Mononuclear cell (primary cell): ENCODE data around the gene PPBP. TPM values are rescaled to one million over a fixed set of nuclear protein-coding genes. Genes with fewer than 3 reads are reported as not detected.
"Not testable (repeated sequence)": the region's sequence is repeated elsewhere in the genome, so short reads cannot be mapped to it uniquely, and the experiment has no call there.

Experiments used
- H3K27me3 ChIP-seq: 2 replicates; pipeline ENCODE4 v1.6.0; 2011; ENCODE audit warnings: low read length, control low read depth; ENCODE audit not compliant: insufficient read depth
- H3K4me1 ChIP-seq: 2 replicates; pipeline ENCODE4 v1.5.1; 2011; ENCODE audit warnings: mild to moderate bottlenecking, low read length, control low read depth; ENCODE audit not compliant: insufficient read depth
- H3K4me3 ChIP-seq: 2 replicates; pipeline ENCODE4 v1.5.1; 2011; ENCODE audit warnings: mild to moderate bottlenecking, low read length, moderate library complexity
- H3K9me3 ChIP-seq: 2 replicates; pipeline ENCODE4 v1.5.1; 2011; ENCODE audit warnings: low read depth, mild to moderate bottlenecking, control low read depth, low read length
- total RNA-seq: library from RNA; depleted of rRNA; stranded (reverse); fragments of >200 nt; gene quantifications from one replicate; pipeline ENCODE4 v1.2.3, GENCODE V29; 2012

PPBP gene
- total RNA-seq, 1 donor: 1,528 TPM

DNA sequence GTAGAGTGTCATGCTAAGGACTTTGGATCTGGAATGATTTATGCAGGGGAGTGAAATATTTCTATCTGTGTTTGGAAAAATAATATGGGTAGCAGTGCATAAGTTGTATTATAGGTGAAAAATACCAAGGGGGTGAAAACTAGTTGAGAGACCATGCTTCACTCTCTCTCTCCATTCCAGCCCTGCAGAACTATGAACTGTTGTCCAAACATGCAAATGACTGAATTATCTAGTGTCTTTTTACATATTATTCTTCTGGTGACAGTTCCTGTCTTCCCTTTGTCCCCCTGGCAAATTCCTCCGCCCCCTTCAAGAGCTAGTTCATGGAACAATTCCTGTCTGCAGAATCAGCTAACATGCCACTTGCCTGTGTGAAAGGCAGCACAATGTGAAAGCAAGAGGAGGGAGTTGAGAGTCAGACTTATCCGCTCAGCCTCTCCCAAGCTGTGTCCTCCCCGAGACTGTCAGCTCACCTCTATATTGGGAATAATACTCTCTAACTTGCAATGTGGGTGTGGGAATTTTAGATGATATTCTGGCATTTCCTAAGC is 8.5 kb downstream of the PPBP start:
- H3K27me3 ChIP-seq: no peaks in the 10 kb centered on the region
- H3K4me3 ChIP-seq: no peak overlapping the region
- no peaks in the 10 kb centered on the region for H3K4me1 ChIP-seq
- peaks cover 3% of the 10 kb centered on the region for H3K9me3 ChIP-seq

DNA sequence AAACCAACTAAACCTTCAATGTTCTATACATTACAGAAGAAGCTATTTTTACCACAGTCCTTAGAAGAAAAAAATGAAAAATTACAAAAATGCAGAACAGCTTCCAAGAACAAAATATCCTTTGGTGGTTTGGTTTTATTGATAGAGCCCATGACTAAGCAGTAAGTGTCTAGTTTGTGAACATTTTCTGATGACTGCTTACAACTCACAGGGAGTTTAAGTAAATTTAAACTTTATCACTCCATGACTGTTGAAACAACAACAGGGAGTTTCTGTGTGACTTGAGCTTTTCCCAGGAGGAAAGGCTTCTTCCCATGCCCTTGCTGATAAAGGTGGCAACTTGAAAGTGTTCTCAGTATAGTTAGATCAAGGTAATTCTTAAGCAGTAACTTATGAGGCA is 9.1 kb downstream of the PPBP start:
- H3K9me3 ChIP-seq: peaks cover 9% of the 10 kb centered on the region
- no peak overlapping the region for H3K4me3 ChIP-seq
- no peaks in the 10 kb centered on the region for H3K4me1 ChIP-seq
- H3K27me3 ChIP-seq: no peaks in the 10 kb centered on the region

DNA sequence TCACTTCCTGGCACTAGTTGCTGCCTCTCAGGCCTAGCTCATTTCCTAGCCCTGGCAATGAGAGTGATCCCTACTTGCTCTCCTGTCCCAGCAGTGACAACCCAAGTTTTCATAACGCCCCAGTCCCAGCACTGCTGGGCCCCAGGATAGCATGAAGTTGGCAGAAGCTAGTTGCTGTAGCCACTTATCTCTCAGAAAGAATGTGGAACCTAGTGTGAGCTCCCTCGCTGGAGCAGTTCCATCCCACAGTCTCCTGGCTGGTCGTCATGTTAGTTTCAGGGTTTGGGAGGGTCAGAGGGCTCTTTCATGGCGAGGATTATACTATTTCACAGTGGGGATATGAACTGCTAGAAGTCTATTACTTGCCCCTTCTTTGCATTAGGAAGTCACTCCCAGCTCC is 11.3 kb downstream of the PPBP start:
- no peaks in the 10 kb centered on the region for H3K27me3 ChIP-seq
- H3K4me3 ChIP-seq: no peak overlapping the region
- peaks cover 16% of the 10 kb centered on the region for H3K9me3 ChIP-seq
- no peaks in the 10 kb centered on the region for H3K4me1 ChIP-seq

DNA sequence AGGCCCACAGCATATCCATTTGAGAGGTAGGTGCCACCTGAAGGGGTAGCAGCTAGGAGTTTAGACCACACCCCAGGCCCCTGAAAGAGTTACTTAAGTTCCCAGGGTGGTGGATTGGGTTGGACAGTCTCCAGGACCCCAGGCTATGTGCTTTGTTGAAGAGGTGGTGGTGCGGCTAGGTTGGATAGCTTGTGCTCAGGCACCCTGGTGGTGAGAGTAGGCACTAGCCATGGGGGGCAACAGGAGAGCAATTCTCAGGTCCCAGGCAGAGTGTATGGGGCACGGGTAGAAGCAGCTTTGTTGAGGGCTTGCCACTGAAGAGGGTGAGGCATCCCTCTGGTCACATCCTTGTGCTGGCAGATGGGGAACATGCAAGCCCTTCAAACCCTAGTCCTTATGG is 11.8 kb downstream of the PPBP start:
- Histone ChIP-seq H3K4me3 (no peak overlapping the region), H3K9me3 (peaks cover 20% of the 10 kb centered on the region), H3K4me1 (no peaks in the 10 kb centered on the region), H3K27me3 (no peaks in the 10 kb centered on the region)

DNA sequence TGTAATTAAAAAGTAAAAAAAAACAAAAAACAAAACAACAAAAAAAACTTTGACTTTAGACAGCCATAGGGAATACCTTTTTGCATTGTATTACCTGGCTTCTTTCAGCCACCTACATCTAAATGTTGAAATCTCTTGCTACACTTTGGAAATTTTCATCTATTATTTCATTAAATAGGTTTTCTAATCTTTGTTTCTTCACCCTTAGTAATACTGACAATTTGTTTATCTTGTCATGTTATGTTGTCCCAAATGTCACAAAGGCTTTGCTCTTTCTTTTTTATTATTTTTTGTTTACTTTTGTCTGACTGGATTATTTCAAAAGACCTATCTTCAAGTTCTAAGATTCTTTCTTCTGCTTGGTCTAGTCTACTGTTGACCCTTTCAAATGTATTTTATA is 13.6 kb downstream of the PPBP start:
- peaks cover 34% of the 10 kb centered on the region for H3K9me3 ChIP-seq
- no peaks in the 10 kb centered on the region for H3K27me3 ChIP-seq
- H3K4me1 ChIP-seq: no peaks in the 10 kb centered on the region
- H3K4me3 ChIP-seq: no peak overlapping the region

DNA sequence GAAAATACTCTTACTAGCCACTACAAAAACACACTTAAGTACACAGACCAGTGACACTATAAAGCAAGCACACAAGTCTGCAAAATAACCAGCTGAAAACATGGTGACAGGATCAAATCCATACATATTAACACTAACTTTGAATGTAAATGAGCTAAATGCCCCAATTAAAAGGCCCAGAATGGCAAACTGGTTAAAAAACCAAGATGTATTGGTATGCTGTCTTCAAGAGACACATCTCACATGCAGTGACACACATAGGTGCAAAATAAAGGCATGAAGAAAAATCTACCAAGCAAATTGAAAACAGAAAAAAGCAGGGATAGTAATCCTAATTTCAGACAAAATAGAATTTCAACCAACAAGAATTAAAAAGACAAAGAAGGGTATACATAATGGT is 17.0 kb downstream of the PPBP start:
- no peaks in the 10 kb centered on the region for H3K4me1 ChIP-seq
- no peaks in the 10 kb centered on the region for H3K27me3 ChIP-seq
- peaks cover 34% of the 10 kb centered on the region for H3K9me3 ChIP-seq
- H3K4me3 ChIP-seq: no peak overlapping the region

DNA sequence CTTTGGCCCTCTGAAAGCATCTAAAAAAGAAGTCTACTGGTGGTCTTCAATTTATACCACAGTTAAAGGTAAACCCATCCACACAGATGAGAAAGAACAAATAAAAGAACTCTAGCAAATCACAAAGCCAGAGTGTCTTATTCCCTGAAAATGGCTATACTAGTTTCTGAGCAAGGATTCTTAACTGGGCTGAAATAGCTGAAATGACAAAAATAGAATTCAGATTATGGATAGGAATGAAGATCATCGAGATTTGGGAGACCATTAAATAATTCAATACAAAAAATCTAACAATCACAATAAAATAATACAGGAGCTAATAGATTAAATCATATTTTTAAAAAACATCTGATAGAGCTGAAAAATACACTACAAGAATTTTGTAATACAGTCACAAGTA is 18.0 kb downstream of the PPBP start:
- Histone ChIP-seq H3K4me1 (no peaks in the 10 kb centered on the region), H3K27me3 (no peaks in the 10 kb centered on the region), H3K4me3 (no peak overlapping the region), H3K9me3 (peaks cover 34% of the 10 kb centered on the region)

DNA sequence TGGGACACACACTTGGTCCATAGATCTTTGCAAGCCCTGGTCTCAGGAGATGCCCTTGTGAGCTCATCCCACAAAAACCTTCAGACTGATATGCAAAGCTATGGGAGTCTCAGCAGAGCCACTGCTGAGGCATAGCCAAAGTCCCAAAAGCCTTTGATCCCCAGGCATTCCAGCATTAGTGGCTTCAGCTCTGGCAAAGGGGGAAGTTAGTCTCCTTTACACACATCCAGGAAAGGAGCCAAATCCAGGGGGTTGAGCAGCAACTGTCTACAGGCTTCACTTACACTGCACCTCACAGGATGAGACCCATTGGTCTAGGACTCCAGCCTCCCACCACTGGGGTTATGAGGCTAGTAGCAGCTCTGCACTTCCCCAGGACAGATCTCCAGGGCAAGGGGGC is 20.1 kb downstream of the PPBP start:
- Histone ChIP-seq H3K27me3 (no peaks in the 10 kb centered on the region), H3K4me1 (no peaks in the 10 kb centered on the region)

DNA sequence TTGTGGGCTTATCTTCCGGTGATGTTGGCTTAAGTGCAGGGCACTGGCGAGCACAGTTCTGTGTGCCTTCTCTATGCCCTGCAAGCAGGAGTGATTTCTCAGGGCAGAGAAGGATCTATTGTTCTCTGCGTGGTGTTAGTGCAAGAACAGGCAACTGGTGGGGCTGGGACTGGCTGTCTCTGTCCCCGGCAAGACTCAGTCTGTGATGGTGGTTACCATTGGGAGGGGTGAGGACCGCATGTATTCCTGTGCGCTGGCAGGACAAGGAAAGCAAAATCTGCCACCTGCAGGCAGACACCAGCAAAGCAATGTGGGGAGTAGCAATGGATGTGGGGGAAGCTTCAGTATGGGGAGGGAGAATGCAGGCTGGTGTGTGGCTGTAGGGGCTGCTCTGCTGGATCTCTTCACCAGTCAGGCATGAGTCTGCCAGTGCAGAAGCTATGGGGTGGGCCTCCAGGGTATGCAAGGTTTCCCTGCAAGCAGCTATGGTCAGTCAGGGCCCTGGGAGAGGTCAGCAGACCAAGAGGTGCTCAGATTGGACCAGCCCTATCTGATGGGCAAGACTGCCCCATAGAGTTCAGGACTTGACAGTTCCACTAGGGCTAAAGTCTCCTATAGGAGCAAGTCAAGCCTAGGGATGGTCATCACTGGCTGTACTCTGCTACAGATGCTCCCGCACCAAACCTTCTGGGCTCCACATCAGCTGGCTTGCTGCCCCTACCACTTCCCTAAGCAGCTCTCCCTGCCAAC is 23.0 kb downstream of the PPBP start:
- Histone ChIP-seq H3K4me1 (no peaks in the 10 kb centered on the region), H3K4me3 (no peak overlapping the region), H3K27me3 (no peaks in the 10 kb centered on the region), H3K9me3 (peaks cover 2% of the 10 kb centered on the region)

More for the DNA sequence above, 20.1 kb downstream of the PPBP start:
- peaks cover 18% of the 10 kb centered on the region for H3K9me3 ChIP-seq
- no peak overlapping the region for H3K4me3 ChIP-seq

DNA sequence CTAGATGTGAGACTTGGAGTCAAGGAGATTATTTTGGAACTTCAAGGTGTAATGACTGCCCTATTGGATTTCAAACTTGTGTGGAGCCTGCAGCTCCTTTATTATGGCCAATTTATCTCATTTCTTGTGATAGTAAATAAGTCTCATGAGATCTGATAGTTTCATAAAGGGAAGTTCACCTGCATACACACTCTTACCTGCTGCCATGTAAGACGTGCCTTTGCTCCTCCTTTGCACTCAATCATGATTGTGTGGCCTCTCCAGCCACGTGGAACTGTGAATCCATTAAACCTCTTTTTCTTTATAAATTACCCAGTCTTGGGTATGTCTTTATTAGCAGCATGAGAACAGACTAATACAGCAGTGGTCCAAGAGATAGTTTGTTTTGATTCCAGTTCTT is 25.3 kb downstream of the PPBP start:
- Histone ChIP-seq H3K27me3 (no peaks in the 10 kb centered on the region), H3K9me3 (no peaks in the 10 kb centered on the region), H3K4me3 (no peak overlapping the region), H3K4me1 (no peaks in the 10 kb centered on the region)

DNA sequence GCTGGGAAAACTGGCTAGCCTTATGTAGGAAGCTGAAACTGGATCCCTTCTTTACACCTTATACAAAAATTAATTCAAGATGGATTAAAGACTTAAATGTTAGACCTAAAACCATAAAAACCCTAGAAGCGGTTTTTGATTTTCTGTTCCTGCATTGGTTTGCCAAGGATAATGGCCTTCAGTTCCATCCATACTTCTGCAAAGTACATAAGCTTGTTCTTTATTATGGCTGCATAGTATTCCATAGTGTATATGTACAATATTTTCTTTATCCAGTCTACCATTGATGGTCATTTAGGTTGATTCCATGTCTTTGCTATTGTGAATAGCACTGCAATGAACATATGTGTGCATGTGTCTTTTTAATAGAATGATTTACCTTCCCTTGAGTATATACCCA is 28.9 kb downstream of the PPBP start:
- not testable (repeated sequence) for H3K27me3 ChIP-seq, H3K9me3 ChIP-seq, H3K4me3 ChIP-seq, H3K4me1 ChIP-seq

DNA sequence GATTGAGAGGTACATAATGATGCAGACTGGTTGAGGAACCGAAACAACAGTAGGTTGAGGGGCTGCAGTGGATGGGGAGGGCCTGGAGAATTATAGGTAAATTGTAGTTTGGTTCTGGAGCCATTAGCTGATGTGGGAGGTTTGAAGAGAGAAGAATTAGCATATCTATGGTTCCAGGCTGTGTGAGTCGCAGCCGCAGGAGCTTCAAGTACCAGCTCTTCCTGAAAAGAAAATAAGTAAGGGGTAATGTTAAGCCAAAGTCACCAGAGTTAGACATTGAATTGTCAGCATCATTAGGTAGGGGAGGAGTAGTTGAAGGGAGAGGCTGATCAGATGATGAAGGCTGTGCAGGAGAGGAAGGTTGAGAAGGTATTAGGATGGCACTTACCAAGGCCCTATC is 35.6 kb downstream of the PPBP start:
- Histone ChIP-seq H3K4me1 (no peaks in the 10 kb centered on the region), H3K27me3 (no peaks in the 10 kb centered on the region), H3K9me3 (no peaks in the 10 kb centered on the region), H3K4me3 (no peak overlapping the region)

DNA sequence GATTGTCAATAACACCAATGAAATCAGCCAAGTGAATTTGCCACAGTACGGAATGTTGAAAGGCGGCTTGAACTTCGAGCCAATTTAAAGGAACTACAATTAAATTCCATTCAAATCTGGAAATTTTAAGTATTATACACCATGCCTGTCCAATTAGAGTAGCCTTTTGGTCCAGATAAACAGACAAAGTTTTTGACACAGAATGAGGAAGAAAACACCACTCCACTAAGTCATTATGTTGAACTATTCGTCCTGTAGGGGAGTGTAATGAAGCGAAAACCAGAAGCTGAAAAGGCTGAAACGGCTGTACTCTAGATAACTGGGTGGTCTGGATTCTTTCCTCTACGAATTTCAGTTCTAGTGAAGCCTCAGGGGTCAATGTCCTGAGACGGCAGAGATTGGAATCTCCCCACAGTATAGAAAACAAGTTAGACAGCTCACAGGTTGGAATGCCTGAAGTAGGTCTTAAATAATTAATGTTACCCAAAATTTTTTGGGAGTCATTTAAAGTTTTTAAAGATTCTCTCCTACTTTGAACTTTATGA is 37.5 kb downstream of the PPBP start:
- H3K4me3 ChIP-seq, H3K27me3 ChIP-seq: not testable (repeated sequence)

DNA sequence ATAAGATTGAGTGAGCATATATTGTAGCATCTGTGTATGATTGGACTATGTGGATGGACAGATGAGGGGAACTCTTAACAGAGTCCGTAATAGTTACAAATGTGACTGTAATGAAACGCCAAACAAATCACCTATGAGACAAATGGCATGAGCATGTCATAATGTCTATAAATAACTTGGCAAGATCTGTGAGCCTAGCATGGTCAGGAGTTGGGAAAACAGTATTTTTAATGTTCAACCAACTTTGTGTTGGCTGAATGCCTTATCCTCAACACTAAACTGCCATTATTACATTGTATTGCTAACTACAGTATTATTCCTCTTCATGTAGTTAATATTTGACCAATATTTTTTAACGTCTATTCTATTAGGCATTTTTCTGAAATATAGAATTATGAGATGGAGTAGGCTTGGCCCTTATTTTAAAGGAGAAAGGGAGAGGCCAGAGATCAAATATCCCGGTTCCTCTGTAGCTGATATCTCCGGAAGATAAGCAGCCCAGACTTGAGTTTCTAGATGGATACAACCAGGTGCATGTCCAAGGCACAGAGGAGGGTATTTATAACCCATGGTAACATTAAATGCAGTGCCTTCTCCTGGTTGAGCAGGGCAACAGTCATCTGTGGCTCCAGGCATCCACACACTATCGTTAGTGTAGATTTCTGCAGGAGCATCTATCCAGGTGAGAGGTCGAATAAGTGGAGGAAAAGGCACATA is 38.8 kb downstream of the PPBP start:
- Histone ChIP-seq H3K9me3 (no peaks in the 10 kb centered on the region), H3K4me3 (no peak overlapping the region), H3K4me1 (no peaks in the 10 kb centered on the region), H3K27me3 (peaks cover 21% of the 10 kb centered on the region)

More for the DNA sequence above, 37.5 kb downstream of the PPBP start:
- H3K4me1 ChIP-seq, H3K9me3 ChIP-seq: not testable (repeated sequence)

DNA sequence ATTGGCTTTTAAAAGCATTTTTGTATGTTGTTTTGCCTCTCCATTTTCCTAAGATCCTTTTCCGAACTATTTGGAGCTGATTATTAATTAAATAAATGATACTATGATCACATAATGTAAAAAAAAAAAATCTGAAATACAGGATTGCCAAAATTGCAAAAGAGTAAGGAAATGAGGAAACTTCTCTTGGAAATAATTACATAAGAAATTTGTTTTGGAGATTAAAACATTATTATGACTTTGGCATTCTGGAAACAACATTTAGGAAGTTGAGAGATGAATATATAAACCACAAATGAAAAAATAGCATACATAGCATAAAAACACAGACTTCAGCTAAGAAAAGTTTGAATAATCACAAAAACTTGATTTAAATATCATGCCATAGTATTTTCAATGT is 39.7 kb downstream of the PPBP start:
- no peak overlapping the region for H3K4me3 ChIP-seq
- no peaks in the 10 kb centered on the region for H3K4me1 ChIP-seq

More for the DNA sequence above, 39.7 kb downstream of the PPBP start:
- Histone ChIP-seq H3K9me3 (no peaks in the 10 kb centered on the region), H3K27me3 (peaks cover 29% of the 10 kb centered on the region)
